Fibroblast of the aortic adventitia (primary cell): Measurements from ENCODE around the gene SNX27. TPM values are rescaled to one million over a fixed set of nuclear protein-coding genes. Genes with fewer than 3 reads are reported as not detected.
A peak's percentile ranks its signal among the peaks of the same experiment; 100 is the strongest.

Experiments used
- DNase-seq: peaks from one replicate; pipeline ENCODE4 v3.0.0-alpha.2; 2010; ENCODE audit warnings: low read depth
- H3K4me3 ChIP-seq: 2 replicates; pipeline ENCODE4 v1.5.1; 2011; ENCODE audit warnings: low read depth, mild to moderate bottlenecking, control low read depth, low read length, moderate library complexity
- total RNA-seq: library from RNA; depleted of rRNA; stranded (reverse); fragments of >200 nt; gene quantifications from 2 replicates; pipeline ENCODE4 v1.2.3, GENCODE V29; 2012; ENCODE audit warnings: low replicate concordance
- TF ChIP-seq, protein P1 (sequence below): IDR thresholded peaks from 2 replicates; pipeline ENCODE4 v1.5.1; 2011; ENCODE audit warnings: mild to moderate bottlenecking, low read length, control low read depth, inconsistent platforms; ENCODE audit not compliant: insufficient read depth

Gene SNX27
- total RNA-seq, 1 donor = 28.6 TPM

DNA sequence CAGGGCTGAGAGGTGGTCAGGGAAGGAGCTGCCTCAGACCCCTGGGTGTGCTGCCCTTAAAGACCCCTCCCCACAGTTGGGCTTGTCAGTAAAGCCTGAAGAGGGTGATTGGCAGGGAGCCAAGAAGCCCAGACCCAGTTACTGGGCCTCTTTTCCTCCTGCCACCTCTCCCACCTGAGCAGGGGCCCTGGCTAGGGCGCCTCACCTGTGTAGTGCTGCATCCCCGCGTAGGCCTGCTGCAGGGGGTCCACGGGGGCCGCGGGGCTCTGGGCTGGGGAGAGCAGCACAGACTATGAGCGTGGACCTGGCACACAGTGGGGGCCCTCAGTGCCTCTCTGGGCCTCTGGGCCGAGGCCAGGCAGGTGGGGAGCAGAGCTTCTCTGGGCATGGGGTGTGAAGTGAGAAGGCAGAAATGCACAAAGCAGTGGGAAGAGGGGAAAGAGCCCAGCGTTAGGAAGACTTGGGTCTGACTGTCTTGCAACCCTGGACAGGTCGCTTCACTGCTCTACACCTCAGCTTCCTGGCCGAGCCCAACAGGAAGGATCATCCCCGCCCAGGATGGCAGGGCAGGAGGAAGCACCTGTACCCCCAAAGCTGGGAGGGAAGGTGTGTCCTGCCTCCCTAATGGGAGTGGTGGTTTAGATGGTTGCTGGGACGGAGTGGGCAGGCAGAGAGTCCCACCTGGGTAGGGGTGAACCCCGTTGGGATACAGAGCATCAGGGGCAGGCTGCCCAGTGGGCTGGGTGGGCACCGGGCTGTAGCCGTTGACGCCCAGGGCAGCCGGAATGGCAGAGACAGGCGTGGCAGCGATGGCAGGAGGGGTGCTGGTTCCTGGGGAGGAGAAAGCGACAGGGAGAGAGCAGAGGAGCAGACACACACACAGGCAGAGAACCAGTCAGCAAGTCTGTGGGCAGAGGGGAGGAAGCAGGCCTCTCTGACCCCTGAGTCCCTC is 94.9 kb downstream of the SNX27 start:
- no peak for DNase-seq
- H3K4me3 ChIP-seq = no peak overlapping the region
- TF ChIP-seq, protein P1, sequence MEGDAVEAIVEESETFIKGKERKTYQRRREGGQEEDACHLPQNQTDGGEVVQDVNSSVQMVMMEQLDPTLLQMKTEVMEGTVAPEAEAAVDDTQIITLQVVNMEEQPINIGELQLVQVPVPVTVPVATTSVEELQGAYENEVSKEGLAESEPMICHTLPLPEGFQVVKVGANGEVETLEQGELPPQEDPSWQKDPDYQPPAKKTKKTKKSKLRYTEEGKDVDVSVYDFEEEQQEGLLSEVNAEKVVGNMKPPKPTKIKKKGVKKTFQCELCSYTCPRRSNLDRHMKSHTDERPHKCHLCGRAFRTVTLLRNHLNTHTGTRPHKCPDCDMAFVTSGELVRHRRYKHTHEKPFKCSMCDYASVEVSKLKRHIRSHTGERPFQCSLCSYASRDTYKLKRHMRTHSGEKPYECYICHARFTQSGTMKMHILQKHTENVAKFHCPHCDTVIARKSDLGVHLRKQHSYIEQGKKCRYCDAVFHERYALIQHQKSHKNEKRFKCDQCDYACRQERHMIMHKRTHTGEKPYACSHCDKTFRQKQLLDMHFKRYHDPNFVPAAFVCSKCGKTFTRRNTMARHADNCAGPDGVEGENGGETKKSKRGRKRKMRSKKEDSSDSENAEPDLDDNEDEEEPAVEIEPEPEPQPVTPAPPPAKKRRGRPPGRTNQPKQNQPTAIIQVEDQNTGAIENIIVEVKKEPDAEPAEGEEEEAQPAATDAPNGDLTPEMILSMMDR = no peak

DNA sequence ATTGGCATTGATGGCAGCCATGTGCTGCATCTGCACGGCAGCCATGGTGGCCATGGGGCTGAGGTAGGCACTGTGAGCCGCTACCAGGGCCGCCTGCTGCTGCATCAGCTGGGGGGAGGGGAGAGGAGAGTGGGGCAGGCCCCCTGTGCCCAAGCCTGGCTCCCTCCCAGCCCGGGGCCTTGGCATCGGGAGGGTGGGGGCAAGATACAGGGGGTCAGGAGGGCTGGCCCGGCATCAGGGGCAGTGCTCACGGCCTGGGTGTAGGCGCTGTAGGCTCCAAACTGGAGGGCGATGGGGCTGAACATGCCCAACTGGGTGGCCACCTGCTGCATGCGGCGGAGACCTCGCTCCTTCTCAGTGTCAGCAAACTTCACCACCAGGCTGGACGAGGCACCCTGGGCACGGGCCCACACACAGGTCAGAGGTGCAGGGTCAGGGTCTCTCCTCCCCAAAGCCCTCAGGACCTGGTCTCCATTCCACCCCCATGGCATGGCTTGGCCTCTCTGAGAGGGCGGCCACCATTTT is 95.8 kb downstream of the SNX27 start:
- H3K4me3 ChIP-seq = no peak overlapping the region
- TF ChIP-seq, protein P1 = no peak
- DNase-seq = no peak

GRCh38 chr1:151708891-151709290 is 97.0 kb downstream of the SNX27 start:
- no peak for DNase-seq
- TF ChIP-seq, protein P1 = no peak
- H3K4me3 ChIP-seq = no peak overlapping the region

- TF ChIP-seq, protein P1 = no peak
- DNase-seq = peak; percentile 16
- no peak overlapping the region for H3K4me3 ChIP-seq
These were observed 98.5 kb downstream of the SNX27 start for GRCh38 chr1:151710187-151710840.

DNA sequence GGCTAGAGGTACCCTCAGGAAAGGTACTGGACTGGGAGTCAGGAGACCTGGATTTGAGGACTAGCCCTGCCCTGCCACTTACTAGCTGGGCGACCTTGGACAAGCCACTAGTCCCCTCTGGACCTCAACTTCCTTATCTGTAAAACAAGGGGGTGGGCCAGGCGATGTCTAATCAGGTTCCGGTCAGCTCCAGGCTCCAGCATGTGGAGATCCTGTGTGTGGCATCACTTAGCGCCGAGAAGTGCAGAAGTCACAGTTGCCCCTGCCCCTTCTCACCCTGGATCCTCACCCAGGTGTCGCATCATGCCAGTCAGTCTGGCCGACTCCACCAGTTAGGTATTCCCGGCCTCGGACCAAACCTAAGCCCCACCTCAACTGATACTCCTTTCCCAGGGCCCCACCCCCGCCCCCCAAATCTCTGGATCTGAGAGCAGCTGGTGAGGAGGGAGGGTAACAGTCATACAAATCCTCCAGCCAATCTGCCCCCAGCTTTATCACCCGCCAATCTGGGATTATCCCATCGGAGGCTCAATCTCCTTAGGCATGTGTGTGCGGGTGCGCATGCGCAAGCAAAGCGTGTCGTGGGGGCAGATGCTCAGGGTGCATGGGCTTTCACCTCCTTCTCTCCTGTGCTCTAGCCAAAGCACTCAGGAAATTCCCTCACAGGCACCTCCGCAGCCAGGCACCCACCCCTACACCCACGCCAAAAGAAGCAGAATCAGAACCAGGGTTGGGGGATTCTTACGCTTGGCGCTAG is 99.4 kb downstream of the SNX27 start:
- no peak for DNase-seq
- H3K4me3 ChIP-seq = no peak overlapping the region

DNA sequence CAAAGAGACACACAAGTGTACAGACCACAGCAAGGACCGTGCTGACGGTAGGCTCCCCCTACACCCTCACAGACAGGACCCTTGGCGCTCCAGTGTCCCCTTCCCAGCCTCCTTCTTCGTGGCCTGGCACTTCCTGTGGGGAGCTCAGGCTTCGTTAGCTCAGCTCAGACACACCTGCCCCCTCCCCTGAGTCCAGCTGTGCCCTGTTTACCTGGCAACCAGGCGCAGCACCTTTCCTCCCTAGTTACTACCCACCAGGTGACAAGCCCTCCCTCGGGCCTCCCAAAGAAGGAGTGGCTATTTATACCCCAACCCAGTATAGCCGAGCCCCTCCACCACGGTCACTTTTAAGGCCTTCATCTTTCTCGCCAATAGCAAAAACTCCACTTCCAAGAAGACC is 100.1 kb downstream of the SNX27 start:
- TF ChIP-seq, protein P1 = no peak
- no peak overlapping the region for H3K4me3 ChIP-seq
- no peak for DNase-seq

More for the DNA sequence above, 99.4 kb downstream of the SNX27 start:
- TF ChIP-seq, protein P1 = no peak
